Left renal pelvis (tissue), 4 donors: ENCODE results near the gene AGBL5. TPM values are rescaled to one million over a fixed set of nuclear protein-coding genes. Genes with fewer than 3 reads are reported as not detected.

Experiments used
- DNase-seq, 4 donors: peaks; one replicate each; pipeline ENCODE4 v3.0.0-alpha.2; 2013; ENCODE audit warnings: low read depth in 4 of 4, low spot score in 3 of 4
- polyA plus RNA-seq, 4 donors: library from polyadenylated mRNA; unstranded; fragments of 120-200 nt; gene quantifications; one replicate each; pipeline ENCODE4 v1.2.1, GENCODE V29; 2013; ENCODE audit not compliant: insufficient read length in 4 of 4

The AGBL5 gene
- polyA plus RNA-seq = 10 to 100 TPM; 30.8 to 66.8 (median 61.1) TPM

- DNase-seq = peak; percentile 87 to 91 (median 89)
These were observed at the start of gene AGBL5 for GRCh38 chr2:27050996-27051901. Gene AGBL5 (plus strand): TSS chr2:27051668. CDS start chr2:27052959, 1,291 bp downstream.

GRCh38 chr2:27001950-27002349 lies 49.5 kb upstream of the AGBL5 start:
- DNase-seq = no peak

- DNase-seq = no peak
These were observed 48.5 kb upstream of the AGBL5 start for GRCh38 chr2:27003007-27003406.

GRCh38 chr2:27003857-27004256 lies 47.6 kb upstream of the AGBL5 start:
- DNase-seq = no peak

- no peak for DNase-seq
These were observed 44.7 kb upstream of the AGBL5 start for GRCh38 chr2:27006602-27007415.

- no peak for DNase-seq
These were observed 43.8 kb upstream of the AGBL5 start for GRCh38 chr2:27007416-27008374.

- no peak for DNase-seq
These were observed 42.8 kb upstream of the AGBL5 start for GRCh38 chr2:27008678-27009077.

GRCh38 chr2:27009083-27009482 lies 42.4 kb upstream of the AGBL5 start:
- no peak for DNase-seq

GRCh38 chr2:27009716-27010115 lies 41.8 kb upstream of the AGBL5 start:
- no peak for DNase-seq

GRCh38 chr2:27010139-27010538 lies 41.3 kb upstream of the AGBL5 start:
- no peak for DNase-seq

- no peak for DNase-seq
These were observed 37.7 kb upstream of the AGBL5 start for GRCh38 chr2:27013738-27014137.

GRCh38 chr2:27014771-27015433 lies 36.6 kb upstream of the AGBL5 start:
- DNase-seq = no peak

- peak in 1 of 4 donors; percentile 33 for DNase-seq
These were observed 34.6 kb upstream of the AGBL5 start for GRCh38 chr2:27016801-27017325.

GRCh38 chr2:27018142-27018541 lies 33.3 kb upstream of the AGBL5 start:
- no peak for DNase-seq

GRCh38 chr2:27019459-27019858 lies 32.0 kb upstream of the AGBL5 start:
- no peak for DNase-seq

- DNase-seq = no peak
These were observed 31.3 kb upstream of the AGBL5 start for GRCh38 chr2:27019931-27020855.

- no peak for DNase-seq
These were observed 30.0 kb upstream of the AGBL5 start for GRCh38 chr2:27021253-27022049.

- DNase-seq = no peak
These were observed 27.7 kb upstream of the AGBL5 start for GRCh38 chr2:27023740-27024139.
